OCI-LY1 (cell line): ENCODE results near the gene CUEDC1.

Experiments used
- H2AFZ ChIP-seq: fragments of 200-600 bp; sonication (generic), shearing (Covaris generic); 2 replicates; pipeline ENCODE4 v1.6.0; 2014; ENCODE audit warnings: antibody characterized with exemption, mild to moderate bottlenecking, low read length
- H3F3A ChIP-seq: fragments of 200-600 bp; sonication (generic), shearing (Covaris generic); 2 replicates; pipeline ENCODE4 v1.6.0; 2014; ENCODE audit warnings: mild to moderate bottlenecking, antibody characterized with exemption, low read length, moderate library complexity; ENCODE audit not compliant: insufficient read depth
- H3K27ac ChIP-seq: fragments of 200-600 bp; sonication (generic); 2 replicates; pipeline ENCODE4 v1.5.1; 2014; ENCODE audit warnings: low read length, mixed run types, mild to moderate bottlenecking, low read depth; ENCODE audit not compliant: poor library complexity, severe bottlenecking
- H3K27me3 ChIP-seq: fragments of 200-600 bp; sonication (generic); 2 replicates; pipeline ENCODE4 v1.6.0; 2014; ENCODE audit warnings: antibody characterized with exemption, mild to moderate bottlenecking, low read length, moderate library complexity; ENCODE audit not compliant: insufficient read depth
- H3K36me3 ChIP-seq: fragments of 200-600 bp; sonication (generic); 2 replicates; pipeline ENCODE4 v1.6.1; 2014; ENCODE audit warnings: mild to moderate bottlenecking, antibody characterized with exemption, low read length, moderate library complexity, mixed read lengths; ENCODE audit not compliant: insufficient read depth
- H3K4me1 ChIP-seq: fragments of 200-600 bp; sonication (generic); 2 replicates; pipeline ENCODE4 v1.5.1; 2014; ENCODE audit warnings: mild to moderate bottlenecking, low read length, moderate library complexity; ENCODE audit not compliant: insufficient read depth, severe bottlenecking
- H3K4me2 ChIP-seq: fragments of 200-600 bp; sonication (generic), shearing (Covaris generic); 2 replicates; pipeline ENCODE4 v1.6.1; 2014; ENCODE audit warnings: low read length
- H3K4me3 ChIP-seq: fragments of 200-600 bp; sonication (generic); 2 replicates; pipeline ENCODE4 v1.5.1; 2014; ENCODE audit warnings: low read length, low read depth, mild to moderate bottlenecking, mixed read lengths; ENCODE audit not compliant: poor library complexity, severe bottlenecking
- H3K79me2 ChIP-seq: fragments of 200-600 bp; shearing (Covaris generic); 2 replicates; pipeline ENCODE4 v1.6.1; 2016; ENCODE audit warnings: mixed run types, low read length, mixed read lengths; ENCODE audit not compliant: insufficient read depth
- H3K9ac ChIP-seq: fragments of 200-600 bp; sonication (generic), shearing (Covaris generic); 2 replicates; pipeline ENCODE4 v1.6.1; 2014; ENCODE audit warnings: mild to moderate bottlenecking, low read length, mixed read lengths
- H3K9me2 ChIP-seq: fragments of 200-600 bp; sonication (generic), shearing (Covaris generic); 2 replicates; pipeline ENCODE4 v1.6.1; 2014; ENCODE audit warnings: low read depth, mild to moderate bottlenecking, low read length, mixed read lengths
- H3K9me3 ChIP-seq: fragments of 200-600 bp; shearing (Covaris generic); 2 replicates; pipeline ENCODE4 v1.6.1; 2014; ENCODE audit warnings: low read length, mixed read lengths
- H4K20me1 ChIP-seq: fragments of 200-600 bp; sonication (generic), shearing (Covaris generic); 2 replicates; pipeline ENCODE4 v1.6.0; 2016; ENCODE audit warnings: mild to moderate bottlenecking, low read length; ENCODE audit not compliant: insufficient read depth
- CTCF ChIP-seq: fragments of 200-600 bp; sonication (generic), shearing (Covaris generic); IDR thresholded peaks from 2 replicates; pipeline ENCODE4 v1.5.1; 2017; ENCODE audit warnings: mild to moderate bottlenecking, antibody characterized with exemption, low read length, moderate library complexity, mixed read lengths
- EZH2 ChIP-seq: fragments of 200-600 bp; sonication (generic), shearing (Covaris generic); IDR thresholded peaks from 2 replicates; pipeline ENCODE4 v1.8.0; 2017; ENCODE audit warnings: borderline replicate concordance, mixed run types, mild to moderate bottlenecking, antibody characterized with exemption, low read length, moderate library complexity, mixed read lengths

Gene CUEDC1

GRCh38 chr17:57938061-57938502, 17.1 kb downstream of the CUEDC1 start:
- no peak overlapping the region for H3K4me2 ChIP-seq
- H4K20me1 ChIP-seq, result no peaks in the 10 kb centered on the region
- no peak overlapping the region for H3K27ac ChIP-seq
- H3K9me3 ChIP-seq, result no peaks in the 10 kb centered on the region
- no peaks in the 10 kb centered on the region for H3K9me2 ChIP-seq
- H2AFZ ChIP-seq, result no peak overlapping the region
- H3K4me3 ChIP-seq, result no peak overlapping the region
- H3F3A ChIP-seq, result no peaks in the 10 kb centered on the region
- H3K79me2 ChIP-seq, result no peaks in the 10 kb centered on the region
- no peak overlapping the region for H3K9ac ChIP-seq
- H3K27me3 ChIP-seq, result no peaks in the 10 kb centered on the region
- H3K36me3 ChIP-seq, result no peaks in the 10 kb centered on the region
- H3K4me1 ChIP-seq, result peaks cover 30% of the 10 kb centered on the region
- no peak for TF ChIP-seq CTCF
- no peak for TF ChIP-seq EZH2

- Histone ChIP-seq H2AFZ (no peak overlapping the region), H3K9me2 (no peaks in the 10 kb centered on the region), H3F3A (no peaks in the 10 kb centered on the region), H4K20me1 (no peaks in the 10 kb centered on the region), H3K4me2 (no peak overlapping the region), H3K4me1 (peaks cover 27% of the 10 kb centered on the region), H3K9ac (no peak overlapping the region), H3K36me3 (no peaks in the 10 kb centered on the region), H3K9me3 (no peaks in the 10 kb centered on the region), H3K27me3 (no peaks in the 10 kb centered on the region), H3K27ac (no peak overlapping the region), H3K4me3 (no peak overlapping the region), H3K79me2 (no peaks in the 10 kb centered on the region)
- TF ChIP-seq EZH2, result no peak
- no peak for TF ChIP-seq CTCF
These were observed 17.7 kb downstream of the CUEDC1 start for GRCh38 chr17:57937492-57937891.

- peaks cover 20% of the 10 kb centered on the region for H3K4me1 ChIP-seq
- no peaks in the 10 kb centered on the region for H4K20me1 ChIP-seq
- no peak overlapping the region for H3K27ac ChIP-seq
- no peaks in the 10 kb centered on the region for H3K79me2 ChIP-seq
- H3K4me2 ChIP-seq, result no peak overlapping the region
- H3K9ac ChIP-seq, result no peak overlapping the region
- no peaks in the 10 kb centered on the region for H3F3A ChIP-seq
- no peaks in the 10 kb centered on the region for H3K9me3 ChIP-seq
- H3K27me3 ChIP-seq, result no peaks in the 10 kb centered on the region
- H3K9me2 ChIP-seq, result no peaks in the 10 kb centered on the region
- no peak overlapping the region for H2AFZ ChIP-seq
- no peaks in the 10 kb centered on the region for H3K36me3 ChIP-seq
- TF ChIP-seq EZH2 (no peak), CTCF (no peak)
- no peak overlapping the region for H3K4me3 ChIP-seq
These were observed 19.1 kb downstream of the CUEDC1 start for GRCh38 chr17:57935833-57936807.
